IMR-90 (cell line): ENCODE results near the gene FERMT3. TPM values are rescaled to one million over a fixed set of nuclear protein-coding genes. Genes with fewer than 3 reads are reported as not detected.

Experiments used
- ATAC-seq: fragments of 200-7000 bp; cut with Tn5 transposase; 2 replicates; pipeline ENCODE4 v1.9.1; 2020; ENCODE audit warnings: low read depth, mild to moderate bottlenecking, moderate library complexity
- BruUV-seq: library from RNA; stranded (reverse); fragments of 400-500 nt; replicated peaks from 2 replicates; lab custom pipeline; 2021; lab: Mats Ljungman, UMichigan
- CTCF ChIA-PET: fragments of 300-600 bp; formaldehyde crosslinking; extraction: SDS; loops from one replicate; lab custom pipeline; 2021; ENCODE audit warnings: antibody characterized with exemption; lab: Yijun Ruan, JAX
- POLR2A ChIA-PET: fragments of 300-600 bp; sonication (Branson Sonifier 250); formaldehyde crosslinking; loops from one replicate; lab custom pipeline; 2022; ENCODE audit warnings: antibody characterized with exemption; ENCODE audit not compliant: unreplicated experiment; lab: Charles Lee
- DNase-seq: peaks from one replicate; pipeline ENCODE4 v3.0.0; 2013
- H2AFZ ChIP-seq: replicated peaks from 2 replicates; pipeline ENCODE3; 2013; ENCODE audit warnings: low read length, mild to moderate bottlenecking; ENCODE audit not compliant: poor library complexity
- H2AK5ac ChIP-seq: 2 replicates; pipeline ENCODE4 v1.6.1; 2013; ENCODE audit warnings: low read depth, low read length, inconsistent platforms
- H2AK9ac ChIP-seq: replicated peaks from 2 replicates; pipeline ENCODE3; 2013; ENCODE audit warnings: mild to moderate bottlenecking, low read depth, low read length, moderate library complexity; ENCODE audit not compliant: poor library complexity
- H2BK120ac ChIP-seq: 2 replicates; pipeline ENCODE4 v1.6.1; 2013; ENCODE audit warnings: low read depth, low read length, inconsistent platforms
- H2BK15ac ChIP-seq: 3 replicates; pipeline ENCODE4 v1.6.1; 2013; ENCODE audit warnings: low read depth, low read length, inconsistent platforms
- H2BK20ac ChIP-seq: 2 replicates; pipeline ENCODE4 v1.6.1; 2013; ENCODE audit warnings: low read depth, mild to moderate bottlenecking, inconsistent platforms, low read length, moderate library complexity
- H2BK5ac ChIP-seq: 2 replicates; pipeline ENCODE4 v1.6.1; 2013; ENCODE audit warnings: mild to moderate bottlenecking, low read depth, low read length, inconsistent platforms; ENCODE audit not compliant: poor library complexity, severe bottlenecking
- H3K14ac ChIP-seq: replicated peaks from 2 replicates; pipeline ENCODE4 v1.6.1; 2013; ENCODE audit warnings: low read depth, low read length, inconsistent platforms
- H3K18ac ChIP-seq: 2 replicates; pipeline ENCODE4 v1.6.1; 2013; ENCODE audit warnings: low read depth, low read length, control low read depth
- H3K23ac ChIP-seq: 2 replicates; pipeline ENCODE4 v1.6.1; 2013; ENCODE audit warnings: low read depth, low read length, inconsistent platforms
- H3K27ac ChIP-seq: 2 replicates; pipeline ENCODE4 v1.5.1; 2013; ENCODE audit warnings: mild to moderate bottlenecking, control low read depth, low read length; ENCODE audit not compliant: insufficient read depth
- H3K27me3 ChIP-seq: 2 replicates; pipeline ENCODE4 v1.6.1; 2013; ENCODE audit warnings: low read length; ENCODE audit not compliant: control insufficient read depth, insufficient read depth
- H3K36me3 ChIP-seq: 2 replicates; pipeline ENCODE4 v1.6.1; 2013; ENCODE audit warnings: low read length, mixed read lengths; ENCODE audit not compliant: control insufficient read depth, insufficient read depth
- H3K4ac ChIP-seq: 2 replicates; pipeline ENCODE4 v1.6.1; 2013; ENCODE audit warnings: low read depth, low read length, inconsistent platforms
- H3K4me1 ChIP-seq: 2 replicates; pipeline ENCODE4 v1.6.1; 2013; ENCODE audit warnings: low read length, mixed read lengths; ENCODE audit not compliant: control insufficient read depth, insufficient read depth
- H3K4me2 ChIP-seq: 2 replicates; pipeline ENCODE4 v1.6.1; 2013; ENCODE audit warnings: low read depth, mild to moderate bottlenecking, control low read depth, low read length, moderate library complexity
- H3K4me3 ChIP-seq: 2 replicates; pipeline ENCODE4 v1.5.1; 2013; ENCODE audit warnings: low read depth, mild to moderate bottlenecking, control low read depth, low read length, moderate library complexity; ENCODE audit not compliant: insufficient read depth
- H3K56ac ChIP-seq: 2 replicates; pipeline ENCODE4 v1.6.1; 2013; ENCODE audit warnings: low read length, inconsistent platforms; ENCODE audit not compliant: insufficient read depth; ENCODE audit errors: extremely low read depth
- H3K79me1 ChIP-seq, 2 experiments: 2 replicates each; pipeline ENCODE4 v1.6.1; 2013; ENCODE audit warnings: low read length in 2 of 2, inconsistent platforms in 1 of 2, low read depth in 1 of 2
- H3K9ac ChIP-seq: 2 replicates; pipeline ENCODE4 v1.6.1; 2013; ENCODE audit warnings: low read depth, low read length, control low read depth
- H3K9me1 ChIP-seq: 2 replicates; pipeline ENCODE4 v1.6.1; 2013; ENCODE audit warnings: low read length, inconsistent platforms; ENCODE audit not compliant: insufficient read depth
- H3K9me3 ChIP-seq: 2 replicates; pipeline ENCODE4 v1.6.1; 2013; ENCODE audit warnings: low read length; ENCODE audit not compliant: control insufficient read depth, insufficient read depth
- H4K20me1 ChIP-seq: 2 replicates; pipeline ENCODE4 v1.6.1; 2013; ENCODE audit warnings: low read length, inconsistent platforms; ENCODE audit not compliant: insufficient read depth
- H4K5ac ChIP-seq: 2 replicates; pipeline ENCODE4 v1.6.1; 2013; ENCODE audit warnings: mild to moderate bottlenecking, low read depth, low read length, control low read depth
- H4K8ac ChIP-seq, 2 experiments: 2 replicates each; pipeline ENCODE4 v1.6.1; 2013; ENCODE audit warnings: low read depth in 2 of 2, low read length in 2 of 2, control low read depth in 1 of 2, inconsistent platforms in 1 of 2
- H4K91ac ChIP-seq: 2 replicates; pipeline ENCODE4 v1.6.1; 2013; ENCODE audit warnings: low read depth, low read length, inconsistent platforms; ENCODE audit not compliant: insufficient read depth
- BHLHE40 ChIP-seq: fragments of 150-350 bp; IDR thresholded peaks from 2 replicates; pipeline ENCODE4 v1.6.1; 2016; ENCODE audit warnings: mild to moderate bottlenecking, low read depth, low read length
- CHD1 ChIP-seq: IDR thresholded peaks from 2 replicates; pipeline ENCODE4 v1.6.1; 2012; ENCODE audit warnings: low read depth, low read length, improper control_type of control experiment
- CTCF ChIP-seq: conservative IDR thresholded peaks from 2 replicates; pipeline ENCODE4 v1.5.1; 2012; ENCODE audit warnings: mild to moderate bottlenecking, low read depth, low read length, improper control_type of control experiment
- FOS ChIP-seq: fragments of 150-350 bp; IDR thresholded peaks from 2 replicates; pipeline ENCODE4 v1.6.1; 2016; ENCODE audit warnings: low read depth, low read length
- MAFK ChIP-seq: IDR thresholded peaks from 2 replicates; pipeline ENCODE4 v1.6.1; 2012; ENCODE audit warnings: low read depth, low read length, improper control_type of control experiment
- MAZ ChIP-seq: IDR thresholded peaks from 2 replicates; pipeline ENCODE4 v1.6.1; 2012; ENCODE audit warnings: low read depth, mild to moderate bottlenecking, low read length, improper control_type of control experiment, moderate library complexity, borderline replicate concordance
- MXI1 ChIP-seq: IDR thresholded peaks from 2 replicates; pipeline ENCODE4 v1.6.1; 2012; ENCODE audit warnings: low read depth, mild to moderate bottlenecking, low read length, moderate library complexity, borderline replicate concordance
- NFE2L2 ChIP-seq: fragments of 150-350 bp; IDR thresholded peaks from 2 replicates; pipeline ENCODE4 v1.6.1; 2016; ENCODE audit warnings: low read depth, mild to moderate bottlenecking, low read length
- POLR2A ChIP-seq: IDR thresholded peaks from 2 replicates; pipeline ENCODE4 v1.6.1; 2012; ENCODE audit warnings: mild to moderate bottlenecking, low read depth, low read length
- RAD21 ChIP-seq: IDR thresholded peaks from 2 replicates; pipeline ENCODE4 v1.6.1; 2012; ENCODE audit warnings: low read length, improper control_type of control experiment
- RCOR1 ChIP-seq: IDR thresholded peaks from 2 replicates; pipeline ENCODE4 v1.6.1; 2012; ENCODE audit warnings: mild to moderate bottlenecking, low read length, improper control_type of control experiment; ENCODE audit not compliant: insufficient replicate concordance
- RFX5 ChIP-seq: IDR thresholded peaks from 2 replicates; pipeline ENCODE4 v1.8.0; 2012; ENCODE audit warnings: low read depth, mild to moderate bottlenecking, low read length, moderate library complexity
- SMC3 ChIP-seq: fragments of 150-350 bp; IDR thresholded peaks from 2 replicates; pipeline ENCODE4 v1.6.1; 2016; ENCODE audit warnings: low read depth, mild to moderate bottlenecking, antibody characterized with exemption, low read length, moderate library complexity
- USF2 ChIP-seq: fragments of 150-350 bp; IDR thresholded peaks from 2 replicates; pipeline ENCODE4 v1.6.1; 2017; ENCODE audit warnings: mild to moderate bottlenecking, antibody characterized with exemption, low read length, low read depth
- WGBS, 2 experiments: methylation state at CpG; one replicate each; pipeline versions ENCODE4 v1.1.5 to v1.1.7; 2013; ENCODE audit warnings: missing lambda C conversion rate in 2 of 2; ENCODE audit not compliant: insufficient read length in 1 of 2; ENCODE audit errors: extremely low coverage in 2 of 2; 5-methylcytosine and 5-hydroxymethylcytosine counted together
- dilution Hi-C: fragments of 300-500 bp; cut with HindIII; formaldehyde crosslinking; loops from one replicate; pipeline ENCODE4 v1.14.3; 2018; ENCODE audit warnings: low sequenced_read_pairs; ENCODE audit not compliant: unreplicated experiment
- in situ Hi-C: fragments of 300-500 bp; cut with MboI; formaldehyde crosslinking; loops from 3 replicates; pipeline ENCODE4 v1.14.3; 2019; ENCODE audit warnings: low sequenced_read_pairs, inconsistent platforms, mixed read lengths
- intact Hi-C: fragments of 100-400 bp; cut with micrococcal nuclease; formaldehyde crosslinking; loops from 2 replicates; pipeline ENCODE4 v1.10.0; 2022
- polyA plus RNA-seq, 3 experiments: library from polyadenylated mRNA; depleted of rRNA; stranded (reverse); fragments of >200 nt; gene quantifications; 2 replicates each; pipeline ENCODE4 v1.2.3, GENCODE V29; 2012; ENCODE audit warnings: low replicate concordance in 1 of 3
- total RNA-seq: library from RNA; depleted of rRNA; stranded (reverse); fragments of >200 nt; gene quantifications from 2 replicates; pipeline ENCODE4 v1.2.3, GENCODE V29; 2012

Gene FERMT3
- total and polyA plus RNA-seq, 2 of the 4 experiments (the other 2 are of a cell fraction): 0.36 to 2.3 TPM

GRCh38 chr11:64220798-64221197 is 14.3 kb downstream of the FERMT3 start:
- Histone ChIP-seq H3K27me3 (no peaks in the 10 kb centered on the region), H3K36me3 (peaks cover 5% of the 10 kb centered on the region), H3K27ac (no peak overlapping the region), H2BK120ac (no peak overlapping the region), H2BK20ac (no peak overlapping the region), H3K4me1 (peaks cover 5% of the 10 kb centered on the region), H4K8ac (no peak overlapping the region), H2AK9ac (no peak overlapping the region), H2AK5ac (no peak overlapping the region), H4K20me1 (no peaks in the 10 kb centered on the region), H2BK15ac (no peak overlapping the region), H4K5ac (no peak overlapping the region), H3K56ac (no peak overlapping the region), H3K18ac (no peak overlapping the region), H3K4ac (no peak overlapping the region), H3K9me3 (no peaks in the 10 kb centered on the region), H3K9me1 (peaks cover 13% of the 10 kb centered on the region), H3K4me3 (no peak overlapping the region), H3K23ac (no peak overlapping the region), H3K79me1 (peaks cover 8 to 21% of the 10 kb centered on the region in 2 experiments; a peak in 2 of 4 replicates), H3K4me2 (no peak overlapping the region), H3K9ac (no peak overlapping the region), H3K14ac (no peak overlapping the region), H4K91ac (no peak overlapping the region), H2AFZ (no peak overlapping the region), H2BK5ac (no peak overlapping the region)
- DNase-seq: no peak
- dilution Hi-C loops: no loop called here
- no peak for TF ChIP-seq FOS
- no peak for TF ChIP-seq NFE2L2
- TF ChIP-seq USF2: no peak
- no peak for TF ChIP-seq MAZ
- no peak for TF ChIP-seq CTCF
- no peak for TF ChIP-seq RAD21
- no peak for TF ChIP-seq RFX5
- no peak for TF ChIP-seq MAFK
- no peak for TF ChIP-seq MXI1
- TF ChIP-seq CHD1: no peak
- no peak for TF ChIP-seq RCOR1
- no peak for TF ChIP-seq BHLHE40
- TF ChIP-seq SMC3: no peak
- no peak for TF ChIP-seq POLR2A
- in situ Hi-C loops: no loop called here
- ChIA-PET POLR2A (no interaction called here), CTCF (no interaction called here)
- ATAC-seq: no peak
- no TSS peak for BruUV-seq
- 87% methylated on average over 8 of the region's 14 CpGs; no CpG with 5 or more reads in 1 of the 2 experiments for WGBS, 2 experiments
- intact Hi-C loops: no loop called here
